ENCODE results near the gene DAPK1.

DNA sequence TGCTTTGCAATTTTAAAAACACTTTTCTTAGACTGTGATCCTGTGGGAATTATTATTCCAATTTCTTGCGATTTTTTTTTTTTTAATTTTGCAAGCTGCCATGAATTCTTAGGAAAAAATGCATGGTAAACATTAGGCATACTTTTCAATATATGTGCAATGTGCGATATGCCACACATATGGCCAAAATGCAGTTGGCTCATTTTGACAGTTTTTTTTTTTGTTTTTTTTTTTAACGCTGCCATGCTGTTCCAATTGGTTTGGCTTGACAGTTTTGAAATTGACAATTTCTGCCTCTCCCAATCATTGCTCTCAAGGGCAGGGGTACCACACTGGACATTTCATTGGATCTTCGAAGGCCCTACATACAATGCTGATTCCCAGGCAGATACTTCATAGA is 36.4 kb downstream of the DAPK1 start:
- TF ChIP-seq GABPA (IDR thresholded peaks at IDR 0.05; ENCODE audit: low read depth) (no peak), FOXM1 (IDR thresholded peaks at IDR 0.05; ENCODE audit: low read depth) (no peak), EP300 (IDR thresholded peaks at IDR 0.05; ENCODE audit: borderline replicate concordance in 1 of 2, low read depth in 1 of 2, low read length in 1 of 2) (no peak)
- TF ChIP-seq, protein P1, sequence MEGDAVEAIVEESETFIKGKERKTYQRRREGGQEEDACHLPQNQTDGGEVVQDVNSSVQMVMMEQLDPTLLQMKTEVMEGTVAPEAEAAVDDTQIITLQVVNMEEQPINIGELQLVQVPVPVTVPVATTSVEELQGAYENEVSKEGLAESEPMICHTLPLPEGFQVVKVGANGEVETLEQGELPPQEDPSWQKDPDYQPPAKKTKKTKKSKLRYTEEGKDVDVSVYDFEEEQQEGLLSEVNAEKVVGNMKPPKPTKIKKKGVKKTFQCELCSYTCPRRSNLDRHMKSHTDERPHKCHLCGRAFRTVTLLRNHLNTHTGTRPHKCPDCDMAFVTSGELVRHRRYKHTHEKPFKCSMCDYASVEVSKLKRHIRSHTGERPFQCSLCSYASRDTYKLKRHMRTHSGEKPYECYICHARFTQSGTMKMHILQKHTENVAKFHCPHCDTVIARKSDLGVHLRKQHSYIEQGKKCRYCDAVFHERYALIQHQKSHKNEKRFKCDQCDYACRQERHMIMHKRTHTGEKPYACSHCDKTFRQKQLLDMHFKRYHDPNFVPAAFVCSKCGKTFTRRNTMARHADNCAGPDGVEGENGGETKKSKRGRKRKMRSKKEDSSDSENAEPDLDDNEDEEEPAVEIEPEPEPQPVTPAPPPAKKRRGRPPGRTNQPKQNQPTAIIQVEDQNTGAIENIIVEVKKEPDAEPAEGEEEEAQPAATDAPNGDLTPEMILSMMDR (IDR thresholded peaks at IDR 0.05): no peak
- TF ChIP-seq, protein P2, sequence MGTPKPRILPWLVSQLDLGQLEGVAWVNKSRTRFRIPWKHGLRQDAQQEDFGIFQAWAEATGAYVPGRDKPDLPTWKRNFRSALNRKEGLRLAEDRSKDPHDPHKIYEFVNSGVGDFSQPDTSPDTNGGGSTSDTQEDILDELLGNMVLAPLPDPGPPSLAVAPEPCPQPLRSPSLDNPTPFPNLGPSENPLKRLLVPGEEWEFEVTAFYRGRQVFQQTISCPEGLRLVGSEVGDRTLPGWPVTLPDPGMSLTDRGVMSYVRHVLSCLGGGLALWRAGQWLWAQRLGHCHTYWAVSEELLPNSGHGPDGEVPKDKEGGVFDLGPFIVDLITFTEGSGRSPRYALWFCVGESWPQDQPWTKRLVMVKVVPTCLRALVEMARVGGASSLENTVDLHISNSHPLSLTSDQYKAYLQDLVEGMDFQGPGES (IDR thresholded peaks at IDR 0.05; ENCODE audit: low read depth, low read length): no peak
- TF ChIP-seq, protein P3, sequence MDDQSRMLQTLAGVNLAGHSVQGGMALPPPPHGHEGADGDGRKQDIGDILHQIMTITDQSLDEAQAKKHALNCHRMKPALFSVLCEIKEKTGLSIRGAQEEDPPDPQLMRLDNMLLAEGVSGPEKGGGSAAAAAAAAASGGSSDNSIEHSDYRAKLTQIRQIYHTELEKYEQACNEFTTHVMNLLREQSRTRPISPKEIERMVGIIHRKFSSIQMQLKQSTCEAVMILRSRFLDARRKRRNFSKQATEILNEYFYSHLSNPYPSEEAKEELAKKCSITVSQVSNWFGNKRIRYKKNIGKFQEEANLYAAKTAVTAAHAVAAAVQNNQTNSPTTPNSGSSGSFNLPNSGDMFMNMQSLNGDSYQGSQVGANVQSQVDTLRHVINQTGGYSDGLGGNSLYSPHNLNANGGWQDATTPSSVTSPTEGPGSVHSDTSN (IDR thresholded peaks at IDR 0.05): no peak
- TF ChIP-seq, protein P4, sequence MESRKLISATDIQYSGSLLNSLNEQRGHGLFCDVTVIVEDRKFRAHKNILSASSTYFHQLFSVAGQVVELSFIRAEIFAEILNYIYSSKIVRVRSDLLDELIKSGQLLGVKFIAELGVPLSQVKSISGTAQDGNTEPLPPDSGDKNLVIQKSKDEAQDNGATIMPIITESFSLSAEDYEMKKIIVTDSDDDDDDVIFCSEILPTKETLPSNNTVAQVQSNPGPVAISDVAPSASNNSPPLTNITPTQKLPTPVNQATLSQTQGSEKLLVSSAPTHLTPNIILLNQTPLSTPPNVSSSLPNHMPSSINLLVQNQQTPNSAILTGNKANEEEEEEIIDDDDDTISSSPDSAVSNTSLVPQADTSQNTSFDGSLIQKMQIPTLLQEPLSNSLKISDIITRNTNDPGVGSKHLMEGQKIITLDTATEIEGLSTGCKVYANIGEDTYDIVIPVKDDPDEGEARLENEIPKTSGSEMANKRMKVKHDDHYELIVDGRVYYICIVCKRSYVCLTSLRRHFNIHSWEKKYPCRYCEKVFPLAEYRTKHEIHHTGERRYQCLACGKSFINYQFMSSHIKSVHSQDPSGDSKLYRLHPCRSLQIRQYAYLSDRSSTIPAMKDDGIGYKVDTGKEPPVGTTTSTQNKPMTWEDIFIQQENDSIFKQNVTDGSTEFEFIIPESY (IDR thresholded peaks at IDR 0.05; ENCODE audit: borderline replicate concordance, low read depth): no peak
- TF ChIP-seq, protein P5, sequence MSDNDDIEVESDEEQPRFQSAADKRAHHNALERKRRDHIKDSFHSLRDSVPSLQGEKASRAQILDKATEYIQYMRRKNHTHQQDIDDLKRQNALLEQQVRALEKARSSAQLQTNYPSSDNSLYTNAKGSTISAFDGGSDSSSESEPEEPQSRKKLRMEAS (IDR thresholded peaks at IDR 0.05; ENCODE audit: low read depth): no peak
- TF ChIP-seq, protein P6, sequence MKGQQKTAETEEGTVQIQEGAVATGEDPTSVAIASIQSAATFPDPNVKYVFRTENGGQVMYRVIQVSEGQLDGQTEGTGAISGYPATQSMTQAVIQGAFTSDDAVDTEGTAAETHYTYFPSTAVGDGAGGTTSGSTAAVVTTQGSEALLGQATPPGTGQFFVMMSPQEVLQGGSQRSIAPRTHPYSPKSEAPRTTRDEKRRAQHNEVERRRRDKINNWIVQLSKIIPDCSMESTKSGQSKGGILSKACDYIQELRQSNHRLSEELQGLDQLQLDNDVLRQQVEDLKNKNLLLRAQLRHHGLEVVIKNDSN (IDR thresholded peaks at IDR 0.05; ENCODE audit: borderline replicate concordance, low read depth): no peak

Data from SK-N-SH (cell line).